Osteoblast (primary cell): ENCODE results near the gene IFNGR2. TPM values are rescaled to one million over a fixed set of nuclear protein-coding genes. Genes with fewer than 3 reads are reported as not detected.

Source experiments
- DNase-seq: peaks from one replicate; pipeline ENCODE4 v3.0.0; 2011; ENCODE audit warnings: low spot score, mixed read lengths; ENCODE audit not compliant: insufficient read length; ENCODE audit errors: missing footprints
- H2AFZ ChIP-seq: 2 replicates; pipeline ENCODE4 v1.6.0; 2011; ENCODE audit warnings: mild to moderate bottlenecking, low read length
- H3K27ac ChIP-seq: 2 replicates; pipeline ENCODE4 v1.5.1; 2011; ENCODE audit warnings: mild to moderate bottlenecking, low read depth, low read length, moderate library complexity
- H3K27me3 ChIP-seq: 2 replicates; pipeline ENCODE4 v1.6.0; 2012; ENCODE audit warnings: mild to moderate bottlenecking, control low read depth, inconsistent platforms, low read length, moderate library complexity; ENCODE audit not compliant: insufficient read depth
- H3K36me3 ChIP-seq: 2 replicates; pipeline ENCODE4 v1.5.1; 2011; ENCODE audit warnings: mild to moderate bottlenecking, low read length, control low read depth, moderate library complexity; ENCODE audit not compliant: insufficient read depth
- H3K4me1 ChIP-seq: 2 replicates; pipeline ENCODE4 v1.5.1; 2011; ENCODE audit warnings: mild to moderate bottlenecking, low read length, control low read depth, moderate library complexity; ENCODE audit not compliant: insufficient read depth
- H3K4me2 ChIP-seq: 2 replicates; pipeline ENCODE4 v1.6.0; 2011; ENCODE audit warnings: mild to moderate bottlenecking, low read length; ENCODE audit not compliant: insufficient read depth
- H3K4me3 ChIP-seq: fragments of 200-600 bp; sonication (generic); 3 replicates; pipeline ENCODE4 v1.5.1; 2012; ENCODE audit warnings: mild to moderate bottlenecking, low read length, inconsistent platforms; ENCODE audit not compliant: insufficient read depth
- H3K79me2 ChIP-seq: 2 replicates; pipeline ENCODE4 v1.6.0; 2012; ENCODE audit warnings: mild to moderate bottlenecking, low read length, control low read depth, inconsistent platforms; ENCODE audit not compliant: insufficient read depth
- H3K9me3 ChIP-seq: 2 replicates; pipeline ENCODE4 v1.5.1; 2011; ENCODE audit warnings: low read depth, low read length, control low read depth
- H4K20me1 ChIP-seq: 2 replicates; pipeline ENCODE4 v1.6.0; 2012; ENCODE audit warnings: mild to moderate bottlenecking, low read length, control low read depth; ENCODE audit not compliant: insufficient read depth
- total RNA-seq: library from RNA; depleted of rRNA; stranded (reverse); fragments of >200 nt; gene quantifications from 2 replicates; pipeline ENCODE4 v1.2.3, GENCODE V29; 2012
- TF ChIP-seq, protein P1 (sequence below): IDR thresholded peaks from 2 replicates; pipeline ENCODE4 v1.5.1; 2011; ENCODE audit warnings: mild to moderate bottlenecking, low read depth, low read length, moderate library complexity; ENCODE audit errors: extremely low read depth

IFNGR2 gene
- total RNA-seq, 1 donor, result 60.1 TPM

DNA sequence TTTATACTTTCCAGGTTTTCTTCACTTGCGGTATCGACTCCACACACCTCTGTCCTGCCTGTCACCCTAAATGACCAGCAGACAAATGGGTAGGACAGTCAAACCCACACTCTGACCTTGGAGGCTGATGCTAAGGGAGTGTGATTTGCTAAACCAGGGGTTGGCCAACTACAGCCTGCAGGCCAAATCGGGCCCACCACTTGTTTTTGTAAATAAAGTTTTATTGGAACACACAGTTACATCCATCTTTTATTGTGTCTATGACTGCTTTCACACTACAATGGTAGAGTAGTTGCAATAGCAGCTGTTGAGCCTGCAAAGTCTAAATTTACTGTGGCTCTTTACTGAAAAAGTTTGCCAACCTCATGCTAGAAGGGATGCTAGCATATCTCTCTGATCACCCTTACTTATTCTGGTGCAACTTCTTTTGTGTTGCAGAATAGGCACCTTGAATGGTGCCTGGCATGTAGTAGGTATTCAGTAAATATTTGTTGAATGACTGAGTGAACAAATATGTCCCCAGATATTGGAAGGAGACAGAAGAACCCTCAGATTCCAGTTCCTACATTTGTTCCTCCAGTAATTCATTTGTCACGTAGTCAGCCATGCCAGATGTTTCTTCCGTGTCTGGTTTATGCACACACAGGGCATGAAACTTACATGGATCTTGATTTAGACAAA is 18.6 kb downstream of the IFNGR2 start:
- H3K9me3 ChIP-seq, result no peaks in the 10 kb centered on the region
- H3K4me1 ChIP-seq, result peaks cover 13% of the 10 kb centered on the region
- no peak overlapping the region for H2AFZ ChIP-seq
- no peak overlapping the region for H3K4me3 ChIP-seq
- TF ChIP-seq, protein P1, sequence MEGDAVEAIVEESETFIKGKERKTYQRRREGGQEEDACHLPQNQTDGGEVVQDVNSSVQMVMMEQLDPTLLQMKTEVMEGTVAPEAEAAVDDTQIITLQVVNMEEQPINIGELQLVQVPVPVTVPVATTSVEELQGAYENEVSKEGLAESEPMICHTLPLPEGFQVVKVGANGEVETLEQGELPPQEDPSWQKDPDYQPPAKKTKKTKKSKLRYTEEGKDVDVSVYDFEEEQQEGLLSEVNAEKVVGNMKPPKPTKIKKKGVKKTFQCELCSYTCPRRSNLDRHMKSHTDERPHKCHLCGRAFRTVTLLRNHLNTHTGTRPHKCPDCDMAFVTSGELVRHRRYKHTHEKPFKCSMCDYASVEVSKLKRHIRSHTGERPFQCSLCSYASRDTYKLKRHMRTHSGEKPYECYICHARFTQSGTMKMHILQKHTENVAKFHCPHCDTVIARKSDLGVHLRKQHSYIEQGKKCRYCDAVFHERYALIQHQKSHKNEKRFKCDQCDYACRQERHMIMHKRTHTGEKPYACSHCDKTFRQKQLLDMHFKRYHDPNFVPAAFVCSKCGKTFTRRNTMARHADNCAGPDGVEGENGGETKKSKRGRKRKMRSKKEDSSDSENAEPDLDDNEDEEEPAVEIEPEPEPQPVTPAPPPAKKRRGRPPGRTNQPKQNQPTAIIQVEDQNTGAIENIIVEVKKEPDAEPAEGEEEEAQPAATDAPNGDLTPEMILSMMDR, result no peak
- no peaks in the 10 kb centered on the region for H3K27me3 ChIP-seq
- peaks cover 62% of the 10 kb centered on the region for H3K79me2 ChIP-seq
- H3K4me2 ChIP-seq, result no peak overlapping the region
- H4K20me1 ChIP-seq, result peaks cover 44% of the 10 kb centered on the region
- peaks cover 72% of the 10 kb centered on the region for H3K36me3 ChIP-seq
- DNase-seq, result no peak
- no peak overlapping the region for H3K27ac ChIP-seq

DNA sequence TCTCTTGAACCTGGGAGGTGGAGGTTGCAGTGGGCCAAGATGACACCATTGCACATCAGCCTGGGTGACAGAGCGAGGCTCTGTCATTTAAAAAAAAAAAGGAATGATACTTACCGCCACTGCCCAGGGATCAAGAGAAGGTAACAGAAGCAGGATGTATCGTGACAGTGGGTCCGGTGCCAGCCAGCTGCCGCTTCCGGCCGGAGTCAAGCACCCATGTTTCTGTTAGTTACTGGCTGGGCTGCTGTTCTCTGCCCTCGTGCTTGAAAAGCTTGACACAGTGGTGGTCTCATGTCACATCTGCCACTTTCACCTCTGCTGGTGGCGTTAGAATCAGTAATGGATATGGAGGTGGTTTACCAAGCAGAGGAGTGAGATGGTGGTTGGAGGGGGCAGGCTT is 21.0 kb downstream of the IFNGR2 start:
- no peak for DNase-seq
- Histone ChIP-seq H3K79me2 (peaks cover 53% of the 10 kb centered on the region), H3K4me1 (peaks cover 10% of the 10 kb centered on the region), H2AFZ (no peak overlapping the region), H3K36me3 (peaks cover 78% of the 10 kb centered on the region), H3K4me2 (no peak overlapping the region), H4K20me1 (peaks cover 35% of the 10 kb centered on the region), H3K9me3 (no peaks in the 10 kb centered on the region), H3K4me3 (no peak overlapping the region), H3K27me3 (no peaks in the 10 kb centered on the region), H3K27ac (no peak overlapping the region)
- TF ChIP-seq, protein P1, result no peak

- Histone ChIP-seq H3K27ac (no peak overlapping the region), H4K20me1 (peaks cover 25% of the 10 kb centered on the region), H3K27me3 (no peaks in the 10 kb centered on the region), H2AFZ (no peak overlapping the region), H3K4me3 (no peak overlapping the region), H3K9me3 (no peaks in the 10 kb centered on the region), H3K79me2 (peaks cover 43% of the 10 kb centered on the region), H3K36me3 (peaks cover 79% of the 10 kb centered on the region), H3K4me2 (no peak overlapping the region), H3K4me1 (no peaks in the 10 kb centered on the region)
- DNase-seq, result no peak
- TF ChIP-seq, protein P1, result no peak
These were observed 22.6 kb downstream of the IFNGR2 start for GRCh38 chr21:33425825-33426224.

DNA sequence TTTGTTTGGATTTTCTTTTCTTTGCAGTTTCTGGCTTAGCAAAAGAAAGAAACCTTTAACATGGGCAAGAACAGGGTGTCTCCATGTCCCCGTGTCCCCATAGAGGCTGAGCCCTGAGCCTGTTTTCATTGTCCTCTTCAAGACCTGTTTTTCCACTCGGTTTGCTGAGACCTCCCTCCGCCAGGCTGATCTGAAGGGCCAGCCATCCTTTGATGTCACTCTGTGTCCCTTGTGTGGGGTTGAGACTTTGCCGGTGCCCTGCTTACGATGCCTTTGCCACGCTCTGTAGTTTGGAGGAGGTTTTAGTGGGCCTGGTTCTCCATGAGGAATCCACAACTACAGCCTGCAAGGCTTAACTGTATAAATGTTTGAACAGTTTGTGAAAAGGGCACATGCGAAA is 23.8 kb downstream of the IFNGR2 start:
- H4K20me1 ChIP-seq, result peaks cover 17% of the 10 kb centered on the region

More for the DNA sequence above, 23.8 kb downstream of the IFNGR2 start:
- no peak overlapping the region for H3K4me2 ChIP-seq
- no peak overlapping the region for H3K27ac ChIP-seq
- no peak for DNase-seq
- no peaks in the 10 kb centered on the region for H3K9me3 ChIP-seq
- peaks cover 34% of the 10 kb centered on the region for H3K79me2 ChIP-seq
- peaks cover 79% of the 10 kb centered on the region for H3K36me3 ChIP-seq
- H3K27me3 ChIP-seq, result no peaks in the 10 kb centered on the region
- no peaks in the 10 kb centered on the region for H3K4me1 ChIP-seq
- H2AFZ ChIP-seq, result no peak overlapping the region
- TF ChIP-seq, protein P1, result no peak
- H3K4me3 ChIP-seq, result no peak overlapping the region
